ENCODE data around the gene SLC38A10. TPM values are rescaled to one million over a fixed set of nuclear protein-coding genes. Genes with fewer than 3 reads are reported as not detected.

Gene SLC38A10
- total RNA-seq, 1 experiment from 2014 or later: 43.8 TPM

GRCh38 chr17:81333616-81334368, 38.7 kb upstream of the SLC38A10 start:
- Histone ChIP-seq H3K9ac (ENCODE audit: extremely low read depth, insufficient read length, low read length) (no peak overlapping the region), H4K5ac (ENCODE audit: insufficient read length, low read depth, low read length) (no peak overlapping the region), H3K79me1 (ENCODE audit: insufficient read depth, low read depth, low read length, poor library complexity, severe bottlenecking) (no peaks in the 10 kb centered on the region), H3K56ac (ENCODE audit: insufficient read length, low read depth, low read length) (no peak overlapping the region), H2AK5ac (ENCODE audit: insufficient read length, low read length) (no peak overlapping the region), H3K27me3 (ENCODE audit: insufficient read depth, low read length) (no peaks in the 10 kb centered on the region), H3K4me1 (ENCODE audit: insufficient read depth, low read length) (no peaks in the 10 kb centered on the region), H3K14ac (ENCODE audit: insufficient read depth, low read length) (no peak overlapping the region), H3K4me2 (ENCODE audit: insufficient read depth, insufficient read length, low read length) (no peak overlapping the region), H3K27ac (ENCODE audit: insufficient read length, low read depth, low read length) (no peak overlapping the region), H4K20me1 (ENCODE audit: control insufficient read depth, insufficient read depth, insufficient read length) (no peaks in the 10 kb centered on the region), H3K79me2 (ENCODE audit: insufficient read depth, low read length) (no peaks in the 10 kb centered on the region), H2AFZ (ENCODE audit: low read length) (no peak overlapping the region), H3K18ac (ENCODE audit: insufficient read length, low read depth, low read length) (no peak overlapping the region), H3T11ph (ENCODE audit: low read length) (no peak overlapping the region), H2BK5ac (ENCODE audit: insufficient read length, low read length) (no peak overlapping the region), H3K23ac (ENCODE audit: insufficient read length, low read depth, low read length) (no peak overlapping the region), H4K91ac (ENCODE audit: insufficient read length, low read depth, low read length) (no peak overlapping the region), H4K8ac (replicated peaks; ENCODE audit: insufficient read length, low read depth, low read length) (no peak overlapping the region), H3K9me3 (ENCODE audit: control insufficient read depth, low read depth, low read length) (no peaks in the 10 kb centered on the region), H2BK20ac (ENCODE audit: low read depth, low read length, poor library complexity, severe bottlenecking) (no peak overlapping the region), H2BK15ac (ENCODE audit: low read depth, low read length) (no peak overlapping the region), H2BK12ac (ENCODE audit: insufficient read length, low read depth, low read length) (no peak overlapping the region), H3K23me2 (ENCODE audit: insufficient read length, low read depth, low read length, poor library complexity, severe bottlenecking) (no peaks in the 10 kb centered on the region), H3K4ac (ENCODE audit: low read depth, low read length) (no peak overlapping the region), H2BK120ac (ENCODE audit: low read depth, low read length, poor library complexity, severe bottlenecking) (no peak overlapping the region)
- H3K9me3 Mint-ChIP-seq: no peaks in the 10 kb centered on the region; a peak in 1 of 5 replicates
- H3K4me3 Mint-ChIP-seq: no peak overlapping the region
- WGBS (ENCODE audit: extremely low coverage, insufficient read length, low lambda C conversion rate): no CpG with 5 or more reads among the region's 24 CpGs
- 0 out of 7 replicates have a peak overlapping the region, but pooled peaks of 1 of the 3 experiments have one; percentile 32 for H3K27ac Mint-ChIP-seq
- peaks cover 26 to 55% of the 10 kb centered on the region in 2 experiments for H3K4me1 Mint-ChIP-seq
- peaks cover 15% of the 10 kb centered on the region for H3K27me3 Mint-ChIP-seq (ENCODE audit: low read depth)
- DNase-seq: peak; percentile 33
- TF ChIP-seq CTCF (conservative IDR thresholded peaks at IDR 0.05): no peak
- no peaks in the 10 kb centered on the region for H3K36me3 Mint-ChIP-seq (ENCODE audit: insufficient read depth in 1 of 3, low read depth in 3 of 3)

Measured in H9 (cell line).